GM10266 (cell line): ENCODE results near the gene CDH12.

Experiments
- DNase-seq: peaks from one replicate; pipeline ENCODE4 v3.0.0; 2012; ENCODE audit errors: extremely low spot score
- TF ChIP-seq, protein P1 (sequence below): IDR thresholded peaks from 2 replicates; pipeline ENCODE4 v1.5.1; 2012; ENCODE audit warnings: mild to moderate bottlenecking, low read depth; ENCODE audit not compliant: control insufficient read depth, insufficient read depth; ENCODE audit errors: missing control alignments

Gene CDH12

DNA sequence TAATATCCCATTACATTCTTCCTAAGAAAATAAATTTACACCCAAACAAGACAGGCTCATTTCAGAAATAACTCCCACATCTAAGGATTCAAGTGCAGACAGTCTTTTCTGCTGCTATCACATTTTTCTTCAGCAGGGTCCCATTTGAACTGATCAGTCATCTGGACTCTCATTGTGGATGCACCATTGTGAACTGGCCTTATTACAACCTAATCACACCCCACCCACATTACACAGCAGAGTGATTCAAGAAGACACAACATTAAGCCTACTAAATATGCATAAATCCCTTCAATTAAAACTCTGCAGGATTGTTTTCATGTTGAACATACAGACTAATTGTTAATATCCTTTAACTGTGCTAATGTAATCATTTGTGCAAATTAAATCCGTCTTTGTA, 146.2 kb downstream of the CDH12 start:
- no peak for DNase-seq
- TF ChIP-seq, protein P1, sequence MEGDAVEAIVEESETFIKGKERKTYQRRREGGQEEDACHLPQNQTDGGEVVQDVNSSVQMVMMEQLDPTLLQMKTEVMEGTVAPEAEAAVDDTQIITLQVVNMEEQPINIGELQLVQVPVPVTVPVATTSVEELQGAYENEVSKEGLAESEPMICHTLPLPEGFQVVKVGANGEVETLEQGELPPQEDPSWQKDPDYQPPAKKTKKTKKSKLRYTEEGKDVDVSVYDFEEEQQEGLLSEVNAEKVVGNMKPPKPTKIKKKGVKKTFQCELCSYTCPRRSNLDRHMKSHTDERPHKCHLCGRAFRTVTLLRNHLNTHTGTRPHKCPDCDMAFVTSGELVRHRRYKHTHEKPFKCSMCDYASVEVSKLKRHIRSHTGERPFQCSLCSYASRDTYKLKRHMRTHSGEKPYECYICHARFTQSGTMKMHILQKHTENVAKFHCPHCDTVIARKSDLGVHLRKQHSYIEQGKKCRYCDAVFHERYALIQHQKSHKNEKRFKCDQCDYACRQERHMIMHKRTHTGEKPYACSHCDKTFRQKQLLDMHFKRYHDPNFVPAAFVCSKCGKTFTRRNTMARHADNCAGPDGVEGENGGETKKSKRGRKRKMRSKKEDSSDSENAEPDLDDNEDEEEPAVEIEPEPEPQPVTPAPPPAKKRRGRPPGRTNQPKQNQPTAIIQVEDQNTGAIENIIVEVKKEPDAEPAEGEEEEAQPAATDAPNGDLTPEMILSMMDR = no peak

DNA sequence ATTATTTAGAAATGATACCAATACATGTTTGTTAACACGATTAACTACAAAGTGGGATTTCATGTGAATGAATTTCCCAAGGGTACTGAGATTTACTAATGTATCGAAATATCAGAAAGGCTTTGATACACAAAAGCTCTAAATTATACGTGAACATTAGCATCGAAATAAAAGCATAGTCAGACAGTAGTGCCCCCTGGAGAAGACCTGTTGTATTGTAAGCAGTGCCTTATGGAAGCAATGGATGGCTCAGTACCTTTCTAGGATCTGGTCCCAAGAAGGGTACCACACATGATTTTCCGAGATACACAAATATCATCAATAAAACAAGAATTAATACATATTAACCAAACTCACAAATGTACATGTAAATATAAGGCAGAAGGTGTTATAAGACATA, 153.8 kb downstream of the CDH12 start:
- TF ChIP-seq, protein P1 = no peak
- DNase-seq = no peak

DNA sequence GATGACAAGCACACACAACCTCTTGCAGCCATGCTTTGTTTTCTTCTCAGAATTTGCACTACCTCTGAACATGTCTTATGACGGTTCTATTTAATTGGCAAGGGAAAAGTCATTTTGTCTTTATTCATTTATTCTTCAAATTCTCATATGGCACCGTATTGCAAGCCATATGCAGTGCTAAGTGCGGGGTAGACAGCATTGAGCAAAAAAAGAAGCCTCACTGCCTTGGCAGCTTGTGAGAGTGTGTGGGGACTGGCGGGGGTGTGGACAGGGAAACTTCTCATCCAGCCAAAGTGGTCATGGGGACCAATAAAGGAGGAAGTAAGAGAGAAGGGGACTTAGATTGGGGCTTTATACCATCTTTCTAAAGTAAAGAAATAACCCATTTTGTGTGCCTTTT, 160.0 kb downstream of the CDH12 start:
- TF ChIP-seq, protein P1 = no peak
- DNase-seq = no peak

DNA sequence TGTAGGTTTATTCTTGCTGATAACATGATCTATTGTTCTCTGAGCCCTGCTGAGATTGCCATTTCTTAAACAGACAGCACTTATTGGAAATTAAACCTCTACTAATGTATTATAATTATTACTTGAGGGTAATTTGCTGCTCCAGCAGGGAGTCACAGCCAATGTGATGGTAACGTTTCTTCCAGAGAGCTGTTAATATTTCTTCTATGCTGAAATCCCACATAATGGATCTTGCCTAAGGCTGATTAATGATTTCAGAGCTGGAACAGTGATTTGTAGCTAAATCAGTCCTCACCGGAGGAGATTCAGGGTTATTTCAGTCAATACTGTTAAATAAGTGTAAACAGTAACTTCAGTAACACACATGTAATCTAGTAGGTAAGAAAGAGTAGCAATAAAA, 170.1 kb downstream of the CDH12 start:
- no peak for DNase-seq
- TF ChIP-seq, protein P1 = no peak

DNA sequence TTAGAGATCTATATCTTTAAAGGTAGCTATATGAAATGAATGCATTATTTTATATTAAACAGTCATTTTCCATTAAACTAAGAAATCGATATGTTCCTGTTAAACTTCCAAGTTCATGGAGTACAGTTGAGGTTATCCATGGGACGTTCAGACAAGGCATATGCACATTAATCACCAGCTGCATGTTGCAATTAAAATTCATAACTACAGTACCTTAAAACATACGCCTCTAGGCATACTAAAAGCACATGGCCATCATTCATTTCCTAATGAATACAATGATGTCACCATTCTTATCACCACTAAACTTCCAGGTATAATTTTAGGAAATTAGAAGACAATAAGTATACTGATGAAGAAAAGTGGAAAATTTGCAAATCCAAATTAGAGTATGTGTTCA, 174.3 kb downstream of the CDH12 start:
- no peak for DNase-seq
- TF ChIP-seq, protein P1 = no peak

DNA sequence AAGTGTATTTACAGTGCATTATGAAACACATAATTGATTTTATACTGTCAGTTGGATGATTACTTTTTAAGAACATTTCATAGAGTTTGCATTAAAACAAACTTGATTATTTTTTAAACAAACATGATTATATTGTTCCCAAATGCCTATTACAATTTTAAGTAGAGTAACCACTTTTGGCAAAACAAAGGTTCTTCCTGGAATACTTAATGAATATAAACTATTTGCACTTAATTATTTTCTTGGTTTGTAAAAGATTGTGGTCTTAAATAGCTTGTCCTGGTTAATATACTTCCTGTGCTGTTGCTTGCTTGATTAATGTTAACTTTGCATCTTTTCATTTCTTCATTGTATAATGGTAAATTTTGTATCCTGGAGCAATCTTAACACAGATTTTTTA, 180.0 kb downstream of the CDH12 start:
- no peak for DNase-seq
- TF ChIP-seq, protein P1 = no peak

DNA sequence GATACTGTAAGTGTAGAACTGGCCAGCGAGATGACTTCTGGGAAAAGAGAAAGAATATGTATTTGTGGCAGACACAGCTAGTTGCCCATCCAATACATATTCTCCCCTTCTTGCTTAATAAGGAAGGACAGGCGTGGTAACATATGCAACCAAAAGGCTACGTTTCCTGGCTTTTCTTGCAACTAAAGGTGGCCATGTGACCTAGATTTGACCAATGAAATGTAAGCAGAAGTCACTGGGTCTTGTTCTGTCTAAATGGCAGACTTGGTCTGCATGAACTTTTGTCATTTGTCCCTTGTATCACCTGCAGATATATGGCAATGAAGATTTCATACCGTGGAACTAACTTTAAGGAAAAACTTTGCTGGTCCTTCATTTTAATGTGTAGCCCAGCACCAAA, 183.8 kb downstream of the CDH12 start:
- TF ChIP-seq, protein P1 = no peak
- DNase-seq = no peak
